HG03196 (cell line): ENCODE measurements around the gene SLIT3.

Experiments
- ATAC-seq: cut with Tn5 transposase; IDR thresholded peaks from one replicate; pipeline ENCODE4 v1.9.1; 2021; ENCODE audit not compliant: unreplicated experiment

The SLIT3 gene

DNA sequence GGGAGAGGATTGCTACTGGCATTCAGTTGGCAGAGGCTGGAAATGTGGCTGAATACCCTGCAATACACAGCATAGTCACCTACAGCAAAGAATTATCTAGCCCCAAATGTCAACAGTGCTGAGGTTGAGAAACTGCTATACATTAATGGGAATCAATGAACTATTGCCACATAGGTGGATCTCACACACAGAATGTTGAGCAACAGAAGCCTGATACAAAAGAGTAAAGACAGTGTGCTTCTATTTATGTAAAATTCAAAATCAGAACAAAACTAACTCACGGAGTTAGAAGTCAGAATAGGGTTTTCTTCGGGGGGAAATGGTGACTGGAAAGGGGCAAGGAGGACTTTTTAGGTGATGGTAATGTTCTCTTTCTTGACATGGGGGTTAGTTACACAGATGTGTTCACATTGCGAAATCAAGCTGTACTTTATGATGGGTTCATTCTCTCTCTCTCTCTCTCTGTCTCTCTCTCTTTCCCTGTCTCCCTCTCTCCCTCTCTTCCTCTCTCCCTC, 676.0 kb downstream of the SLIT3 start:
- no peak for ATAC-seq

GRCh38 chr5:168620807-168621206, 680.1 kb downstream of the SLIT3 start:
- no peak for ATAC-seq

- no peak for ATAC-seq
Measured at GRCh38 chr5:168614661-168615060, 686.3 kb downstream of the SLIT3 start.

- no peak for ATAC-seq
Measured at GRCh38 chr5:168613996-168614395, 686.9 kb downstream of the SLIT3 start.

- ATAC-seq = no peak
Measured at GRCh38 chr5:168613396-168613795, 687.5 kb downstream of the SLIT3 start.

- no peak for ATAC-seq
Measured at GRCh38 chr5:168612996-168613395, 687.9 kb downstream of the SLIT3 start.

GRCh38 chr5:168612123-168612522, 688.8 kb downstream of the SLIT3 start:
- ATAC-seq = no peak
